GM18519 (cell line): ENCODE results near the gene WBP2NL.
"Not testable (repeated sequence)": the region's sequence is repeated elsewhere in the genome, so short reads cannot be mapped to it uniquely, and the experiment has no call there.

Experiments
- ATAC-seq: cut with Tn5 transposase; IDR thresholded peaks from one replicate; pipeline ENCODE4 v1.9.1; 2021; ENCODE audit warnings: mild to moderate bottlenecking, moderate library complexity; ENCODE audit not compliant: unreplicated experiment, low FRiP score

WBP2NL gene

DNA sequence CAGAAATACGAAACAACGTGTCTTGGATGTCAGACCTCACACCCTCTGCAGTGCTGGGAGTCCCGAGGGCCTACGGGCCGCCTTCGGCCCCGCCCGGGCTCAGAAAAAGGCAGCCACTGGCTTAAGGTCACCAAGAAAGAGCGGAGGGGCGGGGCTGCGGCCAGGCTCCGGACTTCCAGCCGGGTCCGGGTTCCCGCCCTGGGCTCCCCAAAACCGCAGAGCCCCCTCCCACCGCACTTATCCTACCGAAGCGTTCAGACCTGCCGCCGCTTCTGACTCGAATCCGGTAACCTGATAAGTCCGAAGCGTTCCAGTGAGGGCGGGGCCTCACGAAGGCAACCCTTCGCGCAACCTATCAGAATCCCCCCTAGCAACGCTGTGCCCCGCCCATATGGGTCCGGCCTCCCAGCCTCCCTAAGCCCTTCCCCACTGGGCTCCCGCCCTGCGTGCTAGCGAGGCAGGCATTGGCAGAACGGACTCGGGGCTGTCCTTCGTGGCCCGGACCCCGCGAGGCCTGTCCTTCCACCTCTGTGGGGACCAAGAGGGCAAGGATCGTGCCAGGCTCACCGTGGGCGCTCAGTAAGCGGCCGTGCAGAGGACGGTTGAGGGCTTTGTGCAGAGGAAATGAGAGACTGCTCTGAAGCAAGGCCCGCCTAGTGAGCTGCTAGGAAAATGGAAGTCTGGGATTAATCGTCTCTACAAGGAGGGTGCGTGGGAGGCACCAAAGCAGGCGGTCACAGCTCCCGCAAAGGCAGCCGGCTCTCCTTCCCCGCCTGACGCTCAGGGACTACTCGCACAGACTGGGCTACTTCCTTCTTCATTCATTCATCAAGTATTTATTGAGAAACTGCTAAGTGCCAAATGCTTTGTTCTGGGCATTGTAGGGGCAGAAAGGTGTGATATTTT is 72.2 kb downstream of the WBP2NL start, which contains the start of gene NAGA:
TSS of gene NAGA (minus strand) at position 296 of the 906 bp plus-strand sequence. CDS start 515 bp downstream, outside the sequence.
- ATAC-seq: peak; percentile 79

DNA sequence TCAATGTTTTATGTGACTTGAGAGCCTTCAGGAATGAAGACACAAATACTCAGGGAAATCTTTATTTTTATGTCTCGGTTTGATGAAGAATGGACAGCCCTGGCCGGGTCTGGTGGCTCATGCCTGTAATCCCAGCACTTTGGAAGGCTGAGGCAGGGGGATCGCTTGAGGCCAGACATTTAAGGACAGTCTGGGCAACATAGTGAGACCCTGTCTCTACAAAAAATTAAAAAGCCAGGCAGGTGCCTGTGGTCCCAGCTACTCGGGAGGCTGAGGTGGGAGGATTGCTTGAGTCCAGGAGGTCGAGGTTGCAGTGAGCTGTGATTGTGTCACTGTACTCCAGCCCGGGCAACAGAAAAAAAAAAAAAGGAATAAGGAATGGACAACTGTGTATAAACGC is 72.9 kb downstream of the WBP2NL start:
- not testable (repeated sequence) for ATAC-seq

DNA sequence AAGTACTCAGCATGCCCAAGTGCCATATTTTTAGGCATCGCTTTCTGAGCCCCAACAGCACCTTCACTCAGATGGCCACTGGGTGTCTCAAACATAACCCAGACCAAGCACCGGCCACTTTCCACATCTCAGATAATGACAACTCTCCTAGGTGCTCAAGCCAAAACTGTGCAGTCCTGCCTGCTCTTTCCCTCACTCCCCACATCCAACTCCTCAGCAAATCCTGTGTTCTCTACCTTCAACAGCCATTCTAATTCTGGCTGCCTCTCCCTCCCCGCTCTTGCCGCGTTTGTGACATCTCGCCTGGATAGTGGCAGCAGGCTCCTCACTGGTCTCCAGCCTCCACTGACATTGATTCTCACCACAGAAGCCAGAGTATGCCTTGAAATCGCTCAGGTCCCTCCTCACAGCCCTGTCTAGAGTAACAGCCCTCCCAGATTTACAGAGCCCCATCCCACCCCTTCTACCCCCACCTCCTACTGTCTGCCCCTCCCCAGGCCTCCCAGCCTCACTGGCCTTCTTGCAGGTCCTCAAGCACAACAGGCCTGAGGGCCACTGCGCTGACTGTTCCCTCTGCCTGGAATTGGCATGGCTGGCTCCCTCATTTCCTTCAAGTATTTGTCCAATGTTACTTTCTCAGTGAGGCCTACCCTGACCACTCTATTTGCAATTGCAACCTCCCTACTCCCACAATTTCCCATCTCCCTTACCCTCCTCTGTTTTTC is 74.2 kb downstream of the WBP2NL start:
- ATAC-seq: no peak

DNA sequence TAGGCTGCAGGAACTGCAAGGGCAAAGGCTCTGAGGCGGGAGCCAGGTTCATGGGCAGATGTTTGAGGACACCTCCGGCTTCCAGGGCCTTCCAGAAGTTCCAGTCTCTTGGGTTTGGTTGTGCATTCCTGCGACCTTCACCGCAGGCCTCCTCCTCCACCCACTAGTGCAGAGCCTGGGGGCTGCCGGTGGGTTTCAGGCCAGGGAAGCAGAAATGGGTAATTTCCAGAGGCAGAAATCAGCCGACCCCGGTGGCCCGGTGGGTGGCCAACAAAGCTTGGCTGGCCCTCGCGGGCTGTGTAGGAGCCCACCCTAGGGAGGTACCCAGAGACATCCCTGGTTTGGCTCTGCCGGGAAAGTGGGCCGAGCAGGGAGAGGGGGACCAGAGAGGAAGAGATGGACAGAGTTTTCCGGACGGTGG is 75.0 kb downstream of the WBP2NL start:
- no peak for ATAC-seq

DNA sequence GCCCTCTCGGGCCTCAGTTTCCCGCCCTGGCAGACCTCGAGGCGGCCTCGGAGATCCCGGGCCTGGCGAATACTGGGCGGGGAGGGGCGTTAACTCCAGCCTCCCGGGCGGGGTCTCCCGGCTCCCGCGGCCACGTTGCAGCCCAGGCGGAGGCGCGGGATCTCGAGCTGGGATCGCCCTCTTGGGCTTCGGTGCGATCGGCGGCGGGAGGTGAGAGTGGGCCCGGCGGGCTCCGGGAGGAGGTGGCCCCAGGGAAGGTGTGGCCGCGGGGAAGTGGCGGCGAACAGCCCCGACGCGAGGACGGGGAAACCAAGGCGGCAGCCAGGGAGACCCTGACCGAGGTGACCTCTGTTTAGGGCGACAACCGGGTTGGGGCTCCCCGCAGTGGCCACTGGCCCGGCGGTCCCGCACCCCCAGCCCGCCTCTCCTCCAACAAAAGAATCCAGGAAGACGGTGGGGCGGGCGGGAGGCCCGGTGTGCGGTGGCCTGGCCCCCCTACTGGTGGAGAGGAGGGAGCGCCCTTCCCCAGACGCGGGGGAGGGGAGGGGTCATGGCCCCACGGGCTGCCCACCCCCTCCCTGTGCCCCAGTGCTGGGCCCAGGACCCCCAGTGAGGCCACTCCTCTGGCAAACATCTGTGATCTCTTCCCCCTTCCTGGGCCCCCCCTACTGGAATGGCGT is 75.7 kb downstream of the WBP2NL start, which contains the start of gene PHETA2:
TSS of gene PHETA2 (plus strand) at position 117 of the 680 bp plus-strand sequence. CDS start 3,046 bp downstream, outside the sequence.
- no peak for ATAC-seq

DNA sequence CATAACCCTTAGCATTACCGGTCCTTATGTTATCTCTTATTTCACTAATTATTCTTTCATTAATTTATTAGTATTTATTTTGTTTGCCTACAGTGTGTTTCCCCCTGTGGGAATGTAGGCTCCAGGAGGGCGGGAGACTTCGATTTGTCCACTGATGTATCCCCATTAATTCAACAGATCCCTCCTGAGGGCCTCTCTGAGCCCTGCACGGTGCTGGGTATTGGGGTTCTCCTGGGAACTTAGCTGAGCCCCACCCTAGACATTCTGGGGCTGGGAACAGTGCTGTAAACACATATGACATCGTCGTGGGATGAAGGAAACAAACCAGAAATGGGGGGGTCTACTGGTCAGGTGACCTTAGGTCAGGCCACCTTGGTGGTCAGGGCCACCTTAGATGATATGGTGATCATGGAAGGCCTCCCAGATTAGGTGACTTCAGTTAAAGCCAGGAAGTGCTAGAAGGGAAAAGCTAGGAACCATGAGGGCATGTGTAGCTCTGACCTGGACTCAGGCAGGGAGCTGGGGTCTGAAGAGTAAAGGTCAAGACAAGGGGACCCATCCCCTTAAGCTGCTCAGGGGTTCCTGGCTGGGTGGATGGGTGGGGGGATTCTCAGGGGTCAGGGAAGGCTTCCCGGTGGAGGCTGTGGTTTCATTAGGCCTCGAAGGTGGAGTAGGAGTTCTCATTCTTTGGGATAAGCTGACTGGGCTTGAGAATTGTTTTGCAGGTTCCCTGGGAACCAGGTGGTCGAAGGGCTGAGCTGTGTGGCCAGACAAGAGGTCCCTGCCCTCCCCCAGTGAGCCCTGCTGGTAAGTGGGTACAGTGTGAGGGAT is 76.5 kb downstream of the WBP2NL start:
- no peak for ATAC-seq

DNA sequence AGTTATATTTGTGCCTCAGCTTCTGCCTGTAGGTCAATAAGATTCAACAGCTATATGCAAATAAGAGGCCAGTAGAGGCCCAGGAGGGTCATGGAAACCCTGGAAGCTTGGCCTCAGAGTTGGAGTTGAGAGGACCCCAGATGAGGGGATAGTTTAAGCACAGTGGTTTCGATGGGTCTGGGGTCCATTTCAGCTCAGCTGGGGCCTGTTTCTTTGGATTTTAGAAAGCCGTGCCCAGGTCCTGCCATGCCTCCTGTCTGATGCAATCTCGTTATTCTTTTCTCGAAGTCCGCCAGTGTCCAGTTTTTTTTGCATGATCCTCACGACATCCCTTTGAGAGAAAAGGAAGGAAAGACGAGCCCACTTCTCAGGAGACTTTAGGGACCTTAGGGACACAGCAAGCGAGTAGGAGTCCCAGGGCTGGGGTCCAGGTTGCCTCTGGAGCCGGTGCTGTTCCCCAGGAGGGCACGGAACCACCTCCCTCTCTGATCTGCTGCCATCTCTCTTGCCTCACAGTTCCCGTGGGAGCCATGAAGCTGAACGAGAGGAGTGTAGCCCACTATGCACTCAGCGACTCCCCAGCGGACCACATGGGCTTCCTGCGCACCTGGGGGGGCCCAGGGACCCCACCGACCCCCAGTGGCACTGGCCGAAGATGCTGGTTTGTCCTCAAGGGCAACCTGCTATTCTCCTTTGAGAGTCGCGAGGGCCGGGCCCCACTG is 78.3 kb downstream of the WBP2NL start:
- ATAC-seq: no peak

DNA sequence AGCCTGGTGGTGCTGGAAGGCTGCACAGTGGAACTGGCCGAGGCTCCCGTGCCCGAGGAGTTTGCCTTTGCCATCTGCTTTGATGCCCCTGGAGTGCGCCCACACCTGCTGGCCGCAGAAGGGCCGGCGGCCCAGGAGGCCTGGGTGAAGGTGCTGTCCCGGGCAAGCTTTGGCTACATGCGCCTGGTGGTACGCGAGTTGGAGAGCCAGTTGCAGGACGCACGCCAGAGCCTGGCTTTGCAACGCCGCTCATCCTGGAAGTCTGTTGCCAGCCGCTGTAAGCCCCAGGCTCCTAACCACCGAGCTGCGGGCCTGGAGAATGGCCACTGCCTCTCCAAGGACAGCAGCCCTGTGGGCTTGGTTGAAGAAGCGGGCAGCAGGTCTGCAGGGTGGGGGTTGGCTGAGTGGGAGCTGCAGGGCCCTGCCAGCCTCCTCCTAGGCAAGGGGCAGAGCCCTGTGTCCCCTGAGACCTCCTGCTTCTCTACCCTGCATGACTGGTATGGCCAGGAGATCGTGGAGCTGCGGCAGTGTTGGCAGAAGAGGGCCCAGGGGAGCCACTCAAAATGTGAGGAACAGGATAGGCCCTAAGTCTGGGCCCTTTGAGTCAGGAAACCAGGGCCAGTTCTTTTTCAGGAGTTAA is 79.0 kb downstream of the WBP2NL start:
- no peak for ATAC-seq
